Activated CD4-positive, alpha-beta T cell treated with anti-CD3 and anti-CD28 coated beads, Interleukin-2, amount 50 U/mL, for 1 hour (primary cell): ENCODE results near the gene BRI3.

Experiments used
- DNase-seq: peaks from one replicate; pipeline ENCODE4 v3.0.0-alpha.2; 2020

Gene BRI3

GRCh38 chr7:98288064-98288823, 6.8 kb downstream of the BRI3 start:
- no peak for DNase-seq

GRCh38 chr7:98289333-98289875, 7.9 kb downstream of the BRI3 start:
- no peak for DNase-seq

- DNase-seq, result no peak
Measured at GRCh38 chr7:98291717-98292116, 10.2 kb downstream of the BRI3 start.

DNA sequence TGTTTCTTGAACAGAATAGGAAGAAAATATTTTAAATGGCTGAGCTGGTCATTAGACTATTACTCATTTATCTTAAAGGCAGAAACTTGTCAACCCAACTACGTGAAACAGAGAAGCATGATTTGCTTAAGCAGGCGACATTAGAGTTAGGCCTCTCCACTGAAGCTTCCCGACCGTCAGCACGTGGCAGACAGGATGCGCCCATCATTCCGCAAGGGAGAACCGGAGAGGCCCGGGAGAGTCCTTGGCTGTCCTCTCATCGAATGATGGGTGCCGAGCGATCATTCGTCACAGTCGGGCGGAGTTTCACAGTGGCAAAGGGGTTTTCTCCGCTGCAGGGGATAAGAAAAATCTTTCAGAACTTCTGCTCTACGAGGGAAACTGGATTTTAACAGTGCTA, 11.8 kb downstream of the BRI3 start:
- no peak for DNase-seq

DNA sequence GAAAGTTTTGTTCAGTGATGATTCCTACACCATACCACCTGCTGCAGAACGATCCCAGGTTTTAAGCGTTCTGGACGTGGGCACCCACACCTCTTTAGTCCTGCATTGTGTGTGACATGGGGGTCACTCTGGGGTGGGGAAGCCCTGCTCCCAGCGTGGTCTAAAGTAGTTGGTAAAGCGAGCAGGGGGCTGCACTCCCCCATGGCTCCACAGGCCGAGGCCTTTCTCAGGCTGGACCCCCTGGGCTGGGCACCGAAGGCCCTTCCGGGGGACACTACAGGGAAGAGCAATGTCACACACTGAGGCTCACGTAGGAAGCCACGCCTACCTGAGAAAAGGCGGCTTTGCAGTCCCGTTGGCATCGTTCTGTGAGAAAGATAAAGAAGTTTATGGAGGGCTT, 12.3 kb downstream of the BRI3 start:
- no peak for DNase-seq

DNA sequence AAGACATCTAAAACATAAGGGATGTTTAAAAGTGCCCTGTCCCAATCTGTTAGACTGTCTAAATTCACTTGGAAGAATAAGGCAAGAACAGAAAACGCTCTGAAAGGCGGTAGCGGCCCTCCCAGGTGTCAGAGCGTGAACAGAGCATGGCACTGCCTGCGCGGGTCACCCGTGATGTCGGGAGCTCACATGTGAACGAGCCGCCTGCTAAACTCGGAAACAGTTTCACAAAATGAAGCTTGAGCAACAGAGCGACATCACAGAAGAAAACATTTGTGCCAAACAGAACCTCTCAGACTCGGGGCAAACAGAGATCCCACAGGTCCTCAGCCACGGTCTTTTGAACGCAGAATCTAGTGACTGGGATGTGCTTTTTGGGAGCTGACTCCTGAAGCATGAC, 12.8 kb downstream of the BRI3 start:
- no peak for DNase-seq

- DNase-seq, result peak; percentile 21
Measured at GRCh38 chr7:98294798-98295382, 13.4 kb downstream of the BRI3 start.

DNA sequence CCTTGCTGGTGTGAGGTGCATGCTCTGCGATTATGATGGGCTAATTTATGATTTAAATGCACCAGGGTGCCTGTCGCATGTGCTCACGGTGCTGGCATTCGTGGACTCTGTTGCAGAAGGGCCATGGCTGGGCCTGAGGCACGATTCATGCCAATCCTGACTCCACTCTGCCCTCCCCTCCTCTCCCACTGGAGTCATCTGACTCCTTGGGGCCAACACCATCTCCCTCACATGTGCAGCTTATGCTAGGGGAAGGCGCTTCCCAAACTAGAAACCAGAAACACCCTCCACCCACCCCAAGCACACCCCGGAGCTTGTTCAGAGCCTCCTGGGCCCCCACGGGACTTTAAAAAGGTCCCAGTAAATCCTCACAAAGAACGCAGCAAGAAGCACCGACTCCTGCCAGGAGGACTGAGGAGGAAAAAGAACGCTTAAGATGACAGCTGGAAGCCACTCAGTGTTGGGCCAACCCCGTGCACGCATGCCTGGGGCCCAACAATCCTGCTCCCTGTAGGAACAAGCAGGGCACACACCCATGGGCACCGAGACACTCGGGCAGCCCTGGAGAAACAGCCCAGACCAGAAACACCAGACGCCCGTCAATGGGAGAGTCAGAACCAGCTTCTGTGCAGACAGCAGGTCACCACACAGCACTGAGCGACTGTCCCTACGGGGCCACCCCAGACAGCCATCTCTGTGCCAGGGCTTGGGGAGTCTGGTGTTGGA, 14.1 kb downstream of the BRI3 start:
- no peak for DNase-seq

GRCh38 chr7:98296833-98297232, 15.3 kb downstream of the BRI3 start:
- no peak for DNase-seq

GRCh38 chr7:98297626-98298286, 16.3 kb downstream of the BRI3 start:
- no peak for DNase-seq

DNA sequence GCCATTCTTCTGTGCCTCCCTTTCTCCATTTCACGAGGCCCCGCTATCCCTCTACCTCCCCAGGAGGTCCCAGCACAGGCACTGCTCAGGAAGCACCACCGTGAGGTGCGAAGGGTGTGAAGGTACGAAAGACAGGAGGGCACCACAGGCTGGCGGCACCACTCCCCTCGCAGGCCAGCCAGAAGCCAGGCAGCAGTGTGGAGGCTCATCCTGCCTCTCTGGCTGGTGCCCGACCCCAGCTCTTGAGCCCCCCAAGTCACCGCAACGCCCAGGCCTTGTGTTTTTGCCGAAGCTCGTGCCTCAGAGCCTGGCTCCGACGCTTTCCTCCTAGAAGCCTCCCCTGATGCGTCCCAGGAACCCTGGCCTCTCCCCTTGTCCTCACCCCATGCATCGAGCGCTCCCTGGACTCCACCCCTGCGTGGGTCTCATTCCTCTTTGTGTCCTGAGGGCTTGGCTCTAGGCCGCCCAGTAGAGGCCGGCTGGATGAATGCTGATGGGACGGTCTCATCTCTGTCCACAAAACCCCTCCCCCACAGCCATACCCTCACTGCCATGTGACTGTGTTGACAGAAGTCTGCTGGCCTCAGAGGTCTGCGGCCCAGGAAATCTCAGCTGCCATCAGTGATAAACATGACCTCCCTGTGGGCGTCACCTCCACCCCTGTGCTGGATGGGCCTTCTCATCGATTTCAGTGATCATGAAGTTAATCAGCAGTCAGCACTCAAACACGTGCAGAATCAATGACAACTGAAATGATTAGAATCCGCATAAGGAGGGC, 19.3 kb downstream of the BRI3 start:
- DNase-seq, result no peak

- no peak for DNase-seq
Measured at GRCh38 chr7:98301693-98302470, 20.4 kb downstream of the BRI3 start.

- DNase-seq, result no peak
Measured at GRCh38 chr7:98303176-98303865, 21.8 kb downstream of the BRI3 start.

- DNase-seq, result no peak
Measured at GRCh38 chr7:98303906-98304305, 22.4 kb downstream of the BRI3 start.

DNA sequence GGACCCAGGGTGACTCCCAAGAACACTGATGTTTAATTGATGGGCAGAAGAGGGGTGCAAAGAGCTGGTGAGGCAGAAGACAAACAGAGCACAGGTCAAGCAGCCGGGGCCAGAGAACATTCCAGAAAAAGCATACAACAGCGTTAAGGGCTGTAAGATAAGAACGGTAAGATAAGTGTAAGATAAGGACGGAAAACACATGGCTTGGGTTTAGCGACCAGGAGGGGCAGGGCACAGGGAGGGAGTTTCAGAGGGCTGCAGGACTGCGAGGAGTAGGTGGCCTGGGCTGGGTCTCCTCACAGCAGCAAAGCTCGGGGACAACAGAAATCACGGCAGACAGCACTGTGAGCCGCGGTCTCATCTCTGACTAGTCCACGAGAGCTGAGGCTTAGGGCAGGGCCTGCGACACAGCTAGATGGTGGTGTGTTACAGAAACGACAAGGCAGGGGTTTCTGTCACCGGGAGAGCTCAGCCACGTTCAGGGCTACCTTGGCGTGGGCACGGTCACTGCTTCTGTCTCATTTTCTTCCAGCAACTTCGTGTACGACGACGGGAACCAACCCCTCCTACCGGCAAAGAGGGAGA, 24.6 kb downstream of the BRI3 start:
- DNase-seq, result no peak

GRCh38 chr7:98307971-98308466, 26.5 kb downstream of the BRI3 start:
- DNase-seq, result no peak

- DNase-seq, result no peak
Measured at GRCh38 chr7:98309566-98309965, 28.1 kb downstream of the BRI3 start.

DNA sequence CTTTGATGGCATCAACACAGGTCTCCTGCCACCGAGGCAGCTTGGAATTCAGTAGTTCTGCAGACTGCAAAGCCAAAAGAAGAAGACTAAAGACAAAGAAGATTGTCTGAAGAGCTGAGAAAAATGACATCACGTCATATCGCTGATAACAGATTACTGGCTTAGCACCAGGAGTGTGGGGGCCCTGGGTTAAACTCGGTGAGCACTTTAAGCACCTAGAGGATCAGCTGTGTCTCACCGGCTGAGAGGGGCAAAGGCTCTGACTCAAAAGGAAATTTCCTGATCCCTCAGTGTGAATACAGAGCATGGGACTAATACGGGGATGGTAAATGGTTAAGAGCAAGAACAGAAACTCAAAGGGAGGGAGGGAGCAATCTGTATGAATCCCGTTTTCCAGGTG, 30.7 kb downstream of the BRI3 start:
- DNase-seq, result no peak

GRCh38 chr7:98314469-98314868, 33.0 kb downstream of the BRI3 start:
- DNase-seq, result no peak

DNA sequence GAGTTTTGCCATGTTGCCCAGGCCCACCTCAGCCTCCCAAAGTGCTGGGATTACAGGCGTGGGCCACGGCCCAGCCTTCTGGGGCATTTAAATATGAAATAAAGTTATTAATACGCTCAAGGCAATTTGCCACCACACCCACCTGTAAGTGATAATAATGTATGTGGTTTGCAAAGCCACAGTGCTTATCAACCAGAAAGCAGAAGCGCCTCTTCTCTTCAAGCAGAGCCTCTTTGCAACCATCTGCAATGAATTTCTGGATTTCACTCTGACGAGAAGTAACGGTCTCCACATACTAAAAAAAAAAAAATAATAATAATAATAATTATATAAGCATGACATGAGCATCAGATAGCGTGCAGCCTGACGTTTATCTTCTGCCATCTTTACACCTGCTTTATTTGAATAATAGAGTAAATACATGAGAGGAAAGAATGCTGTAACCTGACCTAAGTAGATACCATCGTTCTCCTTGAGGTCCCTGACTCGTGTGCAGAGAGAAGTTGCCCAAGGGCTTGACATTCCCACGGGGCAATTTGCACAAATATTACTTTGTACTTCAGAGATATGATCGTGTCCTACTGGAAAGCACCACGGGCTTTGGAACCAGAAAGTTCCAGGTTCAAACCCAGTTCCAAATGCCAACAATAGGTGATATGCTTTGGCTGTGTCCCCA, 34.0 kb downstream of the BRI3 start:
- DNase-seq, result no peak
